NCI-H1436 treated with DMSO at 0.1 percent for 48 hours (cell line): Measurements from ENCODE around the gene PLK4.
"Not testable (repeated sequence)": the region's sequence is repeated elsewhere in the genome, so short reads cannot be mapped to it uniquely, and the experiment has no call there.

ENCODE experiments used
- DNase-seq: peaks from one replicate; lab custom pipeline; 2025; lab: John Stamatoyannopoulos, UW

PLK4 gene

DNA sequence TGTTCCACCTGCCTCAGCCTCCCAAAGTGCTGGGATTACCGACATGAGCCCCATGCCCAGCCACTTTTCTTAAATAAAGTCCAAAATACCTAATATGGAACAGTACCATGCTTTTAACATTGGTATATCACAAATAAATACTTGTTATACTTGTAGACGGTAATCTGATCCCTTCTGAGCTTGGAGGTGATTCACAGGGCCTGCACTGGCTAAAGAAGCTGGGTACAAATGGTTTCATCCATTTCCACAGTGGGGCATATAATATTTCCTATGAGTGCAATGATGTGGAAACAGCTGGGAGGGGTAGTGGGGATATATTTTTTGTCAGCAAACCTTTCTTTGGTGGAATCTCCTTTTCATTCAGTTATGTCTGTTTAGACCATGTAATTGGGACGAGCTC is 35.8 kb downstream of the PLK4 start:
- DNase-seq: no peak

- DNase-seq: no peak
These were observed 36.5 kb downstream of the PLK4 start for GRCh38 chr4:127917151-127917550.

GRCh38 chr4:127920521-127920920 is 39.8 kb downstream of the PLK4 start:
- DNase-seq: no peak

- DNase-seq: no peak
These were observed 41.5 kb downstream of the PLK4 start for GRCh38 chr4:127922226-127922625.

GRCh38 chr4:127925720-127926119 is 45.0 kb downstream of the PLK4 start:
- not testable (repeated sequence) for DNase-seq

DNA sequence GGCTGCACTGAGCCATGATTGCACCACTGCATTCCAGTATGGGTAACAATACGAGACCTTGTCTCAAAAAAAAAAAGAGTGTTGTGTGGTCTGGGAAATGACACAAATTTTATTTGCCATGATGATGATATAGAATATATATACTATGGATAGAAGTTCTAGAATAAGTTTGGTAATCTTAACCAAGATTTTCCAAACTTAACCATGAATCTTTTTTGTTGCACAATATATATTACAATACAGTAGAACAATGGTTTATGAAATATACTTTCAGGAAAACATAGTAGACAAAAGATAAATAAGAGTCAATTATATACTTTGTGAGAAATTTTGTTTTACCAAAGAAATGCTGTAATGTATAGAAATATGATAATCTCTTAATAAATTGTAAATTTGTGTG is 49.5 kb downstream of the PLK4 start:
- no peak for DNase-seq

- DNase-seq: not testable (repeated sequence)
These were observed 51.1 kb downstream of the PLK4 start for GRCh38 chr4:127931836-127932235.

DNA sequence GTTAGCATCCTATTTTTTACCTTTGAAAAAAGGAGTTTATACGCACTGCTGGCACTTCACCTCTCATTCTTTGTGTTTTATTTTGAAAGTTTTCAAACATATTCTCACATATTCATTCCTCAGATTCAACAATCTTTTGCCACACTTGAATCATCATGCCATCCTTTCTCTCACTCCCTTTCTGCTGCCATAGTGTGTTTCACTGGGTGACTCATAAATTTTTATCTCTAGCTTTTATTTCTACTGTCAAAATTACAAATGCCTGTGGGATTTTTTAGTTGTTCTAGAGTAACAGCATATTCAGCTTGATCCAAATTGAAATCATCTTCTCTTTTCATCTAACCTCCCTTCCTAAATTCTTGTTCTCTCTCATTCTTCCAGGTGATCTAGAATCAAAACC is 56.3 kb downstream of the PLK4 start:
- DNase-seq: no peak
